Stimulated activated CD4-positive, alpha-beta T cell treated with anti-CD3 and anti-CD28 coated beads, Interleukin-1b, Interleukin-23, amount 100 ng/mL, for 48 hours (primary cell): Measurements from ENCODE around the gene KLHL29.

ENCODE experiments used
- DNase-seq: peaks from one replicate; pipeline ENCODE4 v3.0.0-alpha.2; 2020

The KLHL29 gene

GRCh38 chr2:23753291-23754010 lies 368.5 kb downstream of the KLHL29 start:
- no peak for DNase-seq

GRCh38 chr2:23754970-23755369 lies 370.0 kb downstream of the KLHL29 start:
- no peak for DNase-seq

GRCh38 chr2:23756593-23757292 lies 371.8 kb downstream of the KLHL29 start:
- DNase-seq, result no peak

- DNase-seq, result no peak
These were observed 372.9 kb downstream of the KLHL29 start for GRCh38 chr2:23757686-23758433.
